NCI-H226 (cell line): ENCODE results near the gene IL17C.

Experiments used
- DNase-seq: peaks from one replicate; pipeline ENCODE4 v3.0.0-alpha.2; 2015

Gene IL17C

GRCh38 chr16:88686439-88687253 is 48.3 kb downstream of the IL17C start, which contains the start of gene SNAI3:
Gene SNAI3, minus strand, starts transcription at chr16:88686507. Its CDS starts 101 bp downstream, at chr16:88686406.
- DNase-seq, result peak; percentile 78

GRCh38 chr16:88687254-88687576 is 48.8 kb downstream of the IL17C start:
- DNase-seq, result no peak

GRCh38 chr16:88687676-88688012 is 49.3 kb downstream of the IL17C start:
- no peak for DNase-seq

- peak; percentile 75 for DNase-seq
Observed at GRCh38 chr16:88688013-88688778, 49.8 kb downstream of the IL17C start.
